Left cardiac atrium (tissue), 4 donors: Measurements from ENCODE around the gene CACNA1F. TPM values are rescaled to one million over a fixed set of nuclear protein-coding genes. Genes with fewer than 3 reads are reported as not detected.

Experiments
- ATAC-seq, 2 donors: fragments of 200-7000 bp; cut with Tn5 transposase; one replicate each; pipeline ENCODE4 v1.9.1; 2020; ENCODE audit warnings: mild to moderate bottlenecking in 2 of 2, moderate library complexity in 2 of 2
- DNase-seq: peaks from one replicate; pipeline ENCODE4 v3.0.0-alpha.2; 2020
- intact Hi-C, 2 donors: fragments of 100-400 bp; cut with DNase I; formaldehyde crosslinking; loops; one replicate each; pipeline versions ENCODE4 v1.14.1 to v1.15.1; 2022 to 2023
- long read RNA-seq: library from polyadenylated mRNA; unstranded; transcript quantifications from one replicate; pipeline ENCODE4 v2.0.0, GENCODE V29; 2021
- total RNA-seq, 2 donors: library from RNA; stranded (reverse); fragmentation: NEBNext Ultra II Directional; extraction: Animal tissue kit (Norgen Biotek cat#: 25700); gene quantifications; one replicate each; pipeline ENCODE4 v1.2.1, GENCODE V29; 2021
- donor health status: DM: no; HTN: yes; CAD: no.
- donor health status: DM: no; HTN: yes; CAD: no; lungs with severe emphysema.
- donor health status: DM: yes; HTN: yes; CAD: no.
- donor health status: Dilated cardiomyopathy.

Gene CACNA1F
- under 1 TPM; 0.03 to 0.21 TPM for total RNA-seq
- long read RNA-seq = 0 reads

- DNase-seq = no peak
- intact Hi-C loops = no loop called here
- no peak for ATAC-seq
Observed at GRCh38 chrX:49233176-49233575, at the start of gene CACNA1F. TSS of gene CACNA1F (minus strand) at chrX:49233340. CDS start at chrX:49233309, 31 bp downstream.

DNA sequence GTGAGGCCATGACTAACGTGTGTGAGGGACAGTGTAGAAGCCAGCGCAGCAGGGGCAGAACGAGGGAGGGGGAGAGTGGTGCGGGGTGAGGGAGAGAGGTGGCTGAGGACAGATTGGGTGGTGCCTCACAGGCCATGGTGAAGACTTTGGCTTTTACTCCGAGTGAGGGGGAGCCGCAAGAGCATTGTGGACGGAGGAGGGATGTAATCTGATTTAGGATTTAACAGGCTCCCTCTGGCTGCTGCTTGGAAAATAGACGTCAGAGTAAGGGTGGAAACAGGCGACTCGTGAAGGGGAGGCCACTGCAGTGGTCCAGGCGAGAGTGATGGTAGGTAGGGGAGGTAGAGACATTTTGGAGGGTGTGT is 49.5 kb upstream of the CACNA1F start:
- ATAC-seq (peak; percentile 72 to 82), DNase-seq (no peak)
- intact Hi-C loops = no loop called here

DNA sequence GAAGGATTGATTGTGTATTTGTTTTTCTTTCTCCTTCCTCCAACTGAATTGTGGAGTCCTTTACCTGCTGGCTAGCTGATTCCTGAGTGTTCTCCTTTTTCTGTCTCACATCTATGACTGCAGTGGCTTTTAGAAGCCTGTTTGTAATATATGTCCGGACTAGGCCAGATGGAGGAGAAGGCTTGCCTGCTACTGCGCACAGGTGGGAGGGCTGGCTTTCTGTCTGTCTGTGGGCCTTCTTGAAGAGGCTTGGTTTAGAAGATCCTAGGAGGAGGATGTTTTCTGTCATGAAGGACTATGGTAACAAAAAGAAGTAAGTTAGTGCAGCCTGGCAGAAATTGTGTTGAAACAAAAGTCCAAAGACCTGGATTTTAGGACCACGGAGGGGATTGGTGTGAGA is 44.9 kb upstream of the CACNA1F start:
- ATAC-seq (no peak), DNase-seq (no peak)
- intact Hi-C loops = loop anchor here in 1 of 2 donors (10.0 kb wide), 1 partner anchor 123 kb away; no protein-coding TSS in a partner anchor

- DNase-seq (no peak), ATAC-seq (no peak)
- intact Hi-C loops = loop anchor here in 1 of 2 donors (10.0 kb wide), 1 partner anchor 123 kb away; no protein-coding TSS in a partner anchor
Observed at GRCh38 chrX:49277535-49277830, 44.3 kb upstream of the CACNA1F start.

DNA sequence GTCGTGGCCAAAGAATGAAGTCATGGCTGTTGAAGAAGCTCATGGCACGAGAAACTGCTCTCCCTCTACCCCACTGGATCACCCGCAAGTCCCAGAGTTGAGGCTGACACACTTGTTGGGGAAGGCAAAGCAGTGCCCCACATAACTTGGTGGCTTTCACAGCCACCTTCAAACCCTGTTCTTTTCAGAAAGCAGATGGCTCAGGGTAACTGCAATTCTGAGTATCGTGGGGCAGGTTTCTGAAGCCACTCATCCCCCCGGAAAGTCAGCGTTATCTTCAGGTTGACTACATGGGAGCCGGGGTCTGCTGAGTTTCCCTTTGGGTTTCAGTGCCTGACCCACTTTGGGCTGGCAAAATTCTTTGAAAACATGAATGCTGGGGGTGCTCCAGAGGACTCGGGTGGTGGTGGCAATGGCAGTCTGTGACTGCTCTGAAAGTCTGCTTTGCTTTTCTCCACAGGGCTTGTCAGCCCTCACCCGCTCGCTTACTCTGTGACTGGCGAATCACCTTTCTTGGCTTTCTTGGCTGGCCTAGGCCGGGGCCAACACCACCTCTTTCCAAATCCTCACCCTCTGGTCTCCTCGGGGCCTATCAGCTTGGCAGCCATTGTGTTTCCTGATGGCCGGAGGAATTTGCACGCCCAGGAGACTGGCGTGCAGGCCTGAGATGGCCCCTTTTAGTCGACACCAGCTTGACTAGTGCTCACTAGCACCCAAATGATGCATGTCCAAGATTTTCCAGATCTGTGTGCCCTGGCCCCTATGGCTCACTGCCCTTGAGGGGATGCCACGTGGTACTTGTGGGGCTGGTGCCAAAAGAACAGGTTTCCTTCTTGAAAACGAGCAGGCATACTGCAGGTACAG is 43.8 kb upstream of the CACNA1F start:
- ATAC-seq (peak; percentile 19 to 55), DNase-seq (no peak)
- intact Hi-C loops = loop anchor here in 1 of 2 donors (10.0 kb wide), 1 partner anchor 122 kb away; no protein-coding TSS in a partner anchor

GRCh38 chrX:49276207-49276606 is 43.1 kb upstream of the CACNA1F start:
- no peak for ATAC-seq
- no peak for DNase-seq
- intact Hi-C loops = loop anchor here in 1 of 2 donors (10.0 kb wide), 1 partner anchor 121 kb away; no protein-coding TSS in a partner anchor

GRCh38 chrX:49273181-49273727 is 40.1 kb upstream of the CACNA1F start:
- DNase-seq (no peak), ATAC-seq (no peak)
- intact Hi-C loops = loop anchor here in 1 of 2 donors (10.0 kb wide), 1 partner anchor 118 kb away; no protein-coding TSS in a partner anchor

DNA sequence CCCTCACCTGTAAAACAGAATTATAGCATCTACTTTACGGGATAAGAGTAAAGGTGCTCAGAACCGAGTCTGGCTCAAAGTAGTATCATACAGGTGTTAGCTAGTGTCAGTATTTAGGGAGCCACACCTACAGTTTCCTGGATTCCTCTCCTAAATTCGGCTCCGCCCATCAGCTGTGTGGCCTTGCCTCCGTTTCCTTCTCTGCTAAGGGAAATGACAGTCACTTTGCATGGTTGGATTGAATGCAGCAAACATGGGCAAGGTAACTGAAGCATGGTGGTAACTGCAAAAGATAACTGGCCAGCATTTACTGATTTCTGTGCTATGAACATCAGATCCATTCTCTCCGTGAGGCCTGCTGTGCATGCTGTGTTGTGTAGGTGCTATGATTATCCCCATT is 39.3 kb upstream of the CACNA1F start:
- intact Hi-C loops = loop anchor here in 1 of 2 donors (10.0 kb wide), 1 partner anchor 118 kb away; no protein-coding TSS in a partner anchor
- ATAC-seq = no peak
- no peak for DNase-seq

- no peak for DNase-seq
- no peak for ATAC-seq
- intact Hi-C loops = loop anchor here in 1 of 2 donors (10.0 kb wide), 1 partner anchor 117 kb away; no protein-coding TSS in a partner anchor
Observed at GRCh38 chrX:49271341-49271740, 38.2 kb upstream of the CACNA1F start.

DNA sequence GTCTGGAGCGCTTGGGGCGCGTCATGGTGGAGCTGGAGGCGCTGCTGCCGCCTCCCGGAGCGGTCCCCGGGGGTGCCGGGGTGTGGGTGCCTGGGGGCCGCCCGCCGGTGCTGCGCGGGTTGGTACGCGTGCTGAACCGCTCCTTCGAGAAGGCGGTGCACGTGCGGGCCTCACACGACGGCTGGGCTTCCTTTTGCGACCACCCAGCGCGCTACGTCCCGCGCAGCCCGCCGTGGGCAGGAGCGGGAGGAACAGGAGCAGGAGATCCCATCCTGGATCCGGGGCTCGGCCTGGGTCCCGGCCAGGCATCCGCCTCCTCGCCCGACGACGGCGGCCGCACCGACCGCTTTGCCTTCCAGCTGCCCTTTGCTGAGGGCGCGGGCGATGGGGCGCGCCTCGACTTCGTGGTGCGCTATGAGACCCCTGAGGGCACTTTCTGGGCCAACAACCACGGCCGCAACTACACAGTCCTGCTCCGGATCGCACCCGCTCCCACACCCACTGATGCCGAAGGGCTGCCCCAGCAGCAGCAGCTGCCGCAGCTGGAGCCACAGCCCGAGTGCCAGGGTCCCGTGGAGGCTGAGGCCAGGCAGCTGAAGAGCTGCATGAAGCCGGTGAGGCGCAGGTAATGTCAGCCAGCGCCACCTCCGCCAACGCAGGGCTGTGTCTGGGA is 37.2 kb upstream of the CACNA1F start:
- intact Hi-C loops = loop anchor here in 1 of 2 donors (10.0 kb wide), 1 partner anchor 116 kb away; no protein-coding TSS in a partner anchor
- DNase-seq (no peak), ATAC-seq (no peak)

- intact Hi-C loops = loop anchor here in 1 of 2 donors (10.0 kb wide), 1 partner anchor 115 kb away; no protein-coding TSS in a partner anchor
- DNase-seq (no peak), ATAC-seq (peak; percentile 15 to 38)
Observed at GRCh38 chrX:49269767-49270248, 36.7 kb upstream of the CACNA1F start, which contains the start of gene PPP1R3F. TSS of gene PPP1R3F (plus strand) at chrX:49269793. CDS start at chrX:49269870, 77 bp downstream.

DNA sequence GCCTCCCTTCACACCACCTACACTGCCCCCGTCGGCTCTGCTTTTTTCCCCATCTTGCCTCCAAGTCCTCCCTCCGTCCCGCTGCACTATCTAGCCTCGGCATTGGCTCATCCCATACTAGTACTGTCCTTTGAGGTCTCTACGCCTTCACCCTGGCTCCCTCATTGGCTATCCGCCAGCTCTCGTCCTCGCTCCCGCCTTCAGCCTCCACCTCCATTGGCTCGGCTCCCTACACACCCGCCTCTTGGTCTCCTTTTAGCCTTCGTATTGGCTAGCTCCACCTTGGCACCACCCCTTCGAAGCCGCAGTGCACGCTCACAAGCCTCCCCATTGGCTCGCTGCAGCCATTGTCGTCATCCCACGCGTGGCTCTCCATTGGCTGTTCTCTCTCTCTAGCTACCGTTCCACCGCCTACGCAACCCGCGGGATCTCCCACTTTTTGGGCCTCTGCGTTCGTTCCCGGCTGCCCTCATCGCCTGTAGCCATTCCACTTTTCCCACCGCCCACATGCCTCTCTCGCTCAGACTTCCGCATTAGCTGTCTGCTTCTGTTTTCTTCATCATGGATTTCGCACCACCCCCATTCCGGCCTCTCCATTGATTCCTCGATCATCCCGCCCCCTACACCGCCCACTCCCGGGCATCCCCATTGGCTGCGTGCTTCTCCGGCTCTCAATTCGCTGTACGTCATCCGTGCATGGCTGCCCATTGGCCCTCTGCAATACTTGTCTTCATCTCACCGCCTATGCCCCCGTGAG is 36.0 kb upstream of the CACNA1F start:
- ATAC-seq = peak; percentile 94 to 97
- peak; percentile 97 for DNase-seq
- intact Hi-C loops = no loop called here

- DNase-seq (no peak), ATAC-seq (no peak)
- intact Hi-C loops = no loop called here
Observed at GRCh38 chrX:49268702-49269009, 35.5 kb upstream of the CACNA1F start.

DNA sequence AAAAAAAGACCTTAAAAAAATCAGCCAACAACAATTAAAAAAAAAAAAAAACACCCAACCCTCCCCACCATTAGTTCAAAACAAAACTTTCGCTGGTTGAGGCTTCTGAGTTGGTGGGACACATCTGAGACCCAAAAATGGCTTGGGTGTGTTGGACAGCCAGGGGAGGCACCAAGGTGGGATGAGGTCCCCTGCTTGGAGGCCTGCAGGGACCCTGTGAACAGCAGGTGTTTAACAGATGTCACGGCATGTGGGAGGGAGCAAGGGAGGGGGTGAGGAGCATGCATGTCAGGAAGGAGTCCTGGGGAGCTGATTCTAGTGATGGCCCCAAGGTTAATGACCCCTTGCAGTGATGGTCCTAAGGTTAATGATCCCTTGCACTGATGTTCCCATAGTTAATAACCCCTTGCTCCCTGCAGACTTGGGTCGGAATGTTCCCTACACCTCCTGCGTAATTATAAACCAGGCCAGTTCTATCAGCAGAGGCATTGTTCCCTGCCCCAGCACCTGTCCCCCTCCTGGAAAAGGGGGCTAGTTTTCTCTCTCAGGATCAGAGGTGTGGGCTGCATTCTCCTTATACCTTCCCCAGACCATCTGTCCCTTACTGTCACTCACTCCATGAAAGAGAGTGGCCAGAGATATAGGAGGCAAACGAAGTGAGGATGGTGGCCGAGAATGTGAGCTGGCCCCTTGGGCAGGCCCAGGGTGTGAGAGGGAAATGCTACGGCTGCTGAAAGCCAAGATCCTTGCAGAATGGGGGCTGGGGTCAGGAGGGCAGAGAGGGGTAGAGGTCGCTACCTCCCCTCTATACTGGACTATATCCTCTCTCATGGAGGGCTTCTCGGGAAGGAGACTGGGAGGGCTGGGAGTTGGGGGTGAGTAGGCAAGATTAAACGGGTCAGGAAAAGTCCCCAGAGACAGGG is 33.6 kb upstream of the CACNA1F start:
- DNase-seq (no peak), ATAC-seq (no peak)

DNA sequence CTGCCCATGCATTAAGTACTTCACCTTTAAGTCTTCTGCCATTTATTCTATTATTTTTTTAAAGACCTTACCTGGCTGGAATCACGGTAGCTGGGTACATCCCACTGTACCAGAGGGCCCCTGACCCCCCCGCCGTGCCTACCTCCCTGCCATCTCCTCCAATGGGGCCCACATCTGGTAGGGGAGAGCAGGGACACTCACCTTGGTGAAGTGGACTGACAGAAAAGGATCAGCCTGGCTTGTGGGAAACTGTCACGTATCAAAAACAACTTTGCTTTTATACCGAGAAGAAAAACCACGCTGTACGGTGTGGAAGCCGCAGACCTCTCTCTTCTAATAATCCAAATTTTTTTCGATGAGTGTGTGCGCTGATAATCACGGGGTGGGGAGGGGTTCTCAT is 31.3 kb upstream of the CACNA1F start, which contains the start of gene FOXP3:
TSS of gene FOXP3 (minus strand) at position 251 of the 400 bp plus-strand sequence. CDS start 6,205 bp downstream, outside the sequence.
- intact Hi-C loops = no loop called here
- DNase-seq (no peak), ATAC-seq (no peak)

More for the DNA sequence above, 33.6 kb upstream of the CACNA1F start:
- intact Hi-C loops = no loop called here

GRCh38 chrX:49263631-49264030 is 30.5 kb upstream of the CACNA1F start:
- DNase-seq = no peak
- intact Hi-C loops = no loop called here
- no peak for ATAC-seq

DNA sequence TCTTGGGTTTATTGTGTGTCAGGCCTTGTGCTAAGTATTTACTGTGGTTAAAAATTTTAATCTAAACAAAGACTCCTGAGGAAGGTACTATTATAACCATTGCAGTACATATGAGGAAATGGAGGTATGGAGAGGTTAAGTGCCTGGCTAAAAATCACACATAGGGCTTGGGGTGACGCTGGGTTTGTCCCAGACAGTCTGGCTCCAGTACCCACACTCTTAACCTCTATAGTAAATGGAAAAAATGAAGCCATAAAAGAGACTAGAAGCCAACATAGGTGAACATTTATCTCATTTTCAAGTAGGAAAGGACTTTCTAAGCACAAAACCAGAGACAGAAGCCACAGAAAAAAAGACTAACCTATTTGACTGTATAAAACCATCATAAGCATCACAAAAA is 29.5 kb upstream of the CACNA1F start:
- DNase-seq (no peak), ATAC-seq (no peak)
- intact Hi-C loops = no loop called here
